Measurements from ENCODE around the gene FPR2.

The FPR2 gene

DNA sequence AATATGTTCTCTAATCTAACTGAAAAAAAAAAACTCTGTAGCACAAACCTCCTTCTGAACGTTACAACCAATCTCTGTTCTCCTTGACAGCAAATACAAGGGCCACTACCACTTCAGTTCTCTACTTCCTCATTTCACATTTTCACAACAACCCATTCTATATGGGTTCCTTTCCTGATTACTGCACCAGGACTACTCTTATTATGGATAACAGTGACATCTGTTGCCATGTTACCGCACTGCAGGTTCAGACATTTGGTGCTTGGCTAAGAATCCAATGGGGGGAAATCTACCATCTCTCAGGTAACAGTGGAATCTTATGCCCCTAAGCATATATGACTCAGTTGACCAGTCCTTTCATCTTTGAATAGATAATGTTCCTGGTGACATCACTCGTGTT, 22.4 kb downstream of the FPR2 start:
- no peak for DNase-seq (ENCODE audit: low read depth, low spot score)
- no peak for TF ChIP-seq POLR2AphosphoS5 (IDR thresholded peaks at IDR 0.05; ENCODE audit: borderline replicate concordance, low read depth, low read length)
- no peak for TF ChIP-seq FOXP2 (optimal IDR thresholded peaks at IDR 0.05; ENCODE audit: control extremely low read depth, extremely low read length, insufficient read depth)
- TF ChIP-seq EZH2 (IDR thresholded peaks at IDR 0.05), result no peak
- no peaks in the 10 kb centered on the region for H3K36me3 ChIP-seq (ENCODE audit: insufficient read depth, low read length)
- no peak overlapping the region for H3K4me3 ChIP-seq
- no peak overlapping the region for H3K9ac ChIP-seq (ENCODE audit: insufficient read length)
- no peaks in the 10 kb centered on the region for H3K9me3 ChIP-seq (ENCODE audit: low read depth, low read length)
- H3K27ac ChIP-seq, result no peak overlapping the region

DNA sequence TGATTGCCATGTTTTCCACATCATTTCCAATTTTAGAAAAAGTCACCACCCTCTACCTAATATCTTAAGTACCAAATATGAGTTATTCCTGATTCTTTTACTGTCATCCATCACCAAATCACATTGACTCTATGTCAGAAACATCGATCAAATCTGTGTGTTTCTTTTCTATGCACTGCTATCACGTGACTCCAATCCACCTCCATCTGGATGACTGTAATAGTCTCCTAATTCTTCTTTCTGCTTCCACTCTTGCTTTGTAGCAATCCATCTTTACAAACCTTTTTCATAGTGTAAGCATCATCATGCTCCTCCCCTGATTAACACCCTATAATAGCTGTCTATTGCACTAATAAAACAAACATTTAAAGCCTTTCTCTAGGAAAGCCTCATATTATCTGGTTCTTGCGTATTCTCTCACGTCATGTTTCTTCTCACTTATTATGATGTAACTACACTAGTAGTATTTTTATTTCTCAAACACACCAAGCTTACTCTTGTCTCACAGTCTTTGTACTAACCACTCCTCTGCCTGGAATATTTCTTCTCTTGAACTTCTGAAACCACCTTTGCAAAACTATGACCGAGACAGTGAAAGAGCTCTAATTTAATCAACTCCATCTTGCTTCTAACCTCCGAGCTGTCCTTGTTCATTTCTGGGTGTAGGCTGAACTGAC, 23.3 kb downstream of the FPR2 start:
- TF ChIP-seq EZH2 (IDR thresholded peaks at IDR 0.05), result no peak
- TF ChIP-seq FOXP2 (optimal IDR thresholded peaks at IDR 0.05; ENCODE audit: control extremely low read depth, extremely low read length, insufficient read depth), result no peak
- no peak for TF ChIP-seq POLR2AphosphoS5 (IDR thresholded peaks at IDR 0.05; ENCODE audit: borderline replicate concordance, low read depth, low read length)
- no peak overlapping the region for H3K9ac ChIP-seq (ENCODE audit: insufficient read length)
- no peak overlapping the region for H3K27ac ChIP-seq
- H3K4me3 ChIP-seq, result no peak overlapping the region
- DNase-seq (ENCODE audit: low read depth, low spot score), result no peak
- no peaks in the 10 kb centered on the region for H3K36me3 ChIP-seq (ENCODE audit: insufficient read depth, low read length)
- H3K9me3 ChIP-seq (ENCODE audit: low read depth, low read length), result no peaks in the 10 kb centered on the region

DNA sequence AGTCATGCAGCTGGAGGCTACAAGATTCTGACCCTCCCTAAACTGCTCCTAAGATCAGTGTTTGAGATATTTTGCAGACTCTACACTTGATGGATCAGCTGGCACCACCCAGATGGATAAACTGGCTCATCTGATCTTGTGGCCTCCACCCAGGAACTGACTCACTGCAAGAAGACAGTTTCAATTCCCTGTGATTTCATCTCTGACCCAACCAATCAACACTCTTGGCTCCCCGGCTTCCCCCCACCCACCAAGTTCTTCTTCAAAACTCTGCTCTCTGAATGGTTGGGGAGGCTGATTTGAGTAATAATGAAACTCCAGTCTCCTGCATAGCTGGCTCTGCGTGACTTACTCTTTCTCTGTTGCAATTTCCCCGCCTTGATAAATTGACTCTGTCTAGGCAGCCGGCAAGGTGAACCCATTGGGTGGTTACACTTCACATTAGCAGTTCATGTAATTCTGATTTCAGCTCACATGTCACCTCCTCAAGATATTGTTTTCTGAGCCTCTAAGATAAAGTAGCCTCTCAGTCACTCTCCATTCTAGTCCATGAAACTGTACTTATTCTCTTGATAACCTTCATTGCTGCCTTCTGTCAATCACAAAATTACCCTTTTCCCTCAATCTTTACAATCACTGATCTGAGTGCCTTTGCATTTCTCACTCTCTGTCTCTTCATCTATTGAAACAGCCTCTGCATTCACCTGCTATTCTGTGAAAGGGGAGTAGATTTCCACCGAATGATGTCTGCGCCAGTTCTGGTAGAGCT, 24.1 kb downstream of the FPR2 start:
- H3K9ac ChIP-seq (ENCODE audit: insufficient read length), result no peak overlapping the region
- no peak overlapping the region for H3K4me3 ChIP-seq
- no peaks in the 10 kb centered on the region for H3K9me3 ChIP-seq (ENCODE audit: low read depth, low read length)
- no peak for DNase-seq (ENCODE audit: low read depth, low spot score)
- no peak overlapping the region for H3K27ac ChIP-seq
- no peaks in the 10 kb centered on the region for H3K36me3 ChIP-seq (ENCODE audit: insufficient read depth, low read length)
- TF ChIP-seq EZH2 (IDR thresholded peaks at IDR 0.05), result no peak

DNA sequence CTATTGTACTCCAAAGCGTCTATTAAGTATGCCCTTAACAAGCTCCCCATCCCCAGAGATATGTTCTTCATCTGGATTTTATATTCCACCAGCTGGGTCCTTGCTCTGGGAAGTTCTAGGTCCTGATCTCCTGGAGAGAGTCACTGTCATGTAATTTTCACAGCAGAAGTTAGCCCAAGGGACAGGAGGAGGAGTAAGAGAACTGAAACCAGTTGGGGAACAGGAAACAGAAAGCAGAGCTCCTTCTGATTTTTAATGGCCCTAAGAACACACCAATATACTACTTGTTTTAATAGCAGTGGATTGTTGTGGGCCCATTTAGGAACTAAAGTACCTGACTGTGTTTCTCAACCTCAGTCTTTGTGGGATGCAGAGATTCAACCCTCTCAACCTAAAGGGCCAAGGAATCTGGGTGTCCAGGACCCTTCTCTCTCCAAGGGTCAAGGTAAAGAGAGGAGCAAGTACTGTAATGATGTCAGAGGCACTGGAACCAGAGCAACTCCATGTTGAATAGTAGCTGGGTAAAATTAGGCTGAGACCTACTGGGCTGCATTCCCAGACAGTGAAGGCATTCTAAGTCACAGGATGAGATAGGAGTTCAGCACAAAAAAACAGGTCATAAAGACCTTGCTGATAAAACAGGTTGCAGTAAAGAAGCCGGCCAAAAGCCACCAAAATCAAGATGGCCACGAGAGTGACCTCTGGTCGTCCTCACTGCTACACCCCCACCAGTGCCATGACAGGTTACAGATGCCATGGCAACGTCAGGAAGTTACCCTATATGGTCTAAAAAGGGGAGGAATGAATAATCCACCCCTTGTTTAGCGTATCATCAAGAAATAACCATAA, 25.9 kb downstream of the FPR2 start:
- Histone ChIP-seq H3K36me3 (ENCODE audit: insufficient read depth, low read length) (no peaks in the 10 kb centered on the region), H3K9me3 (ENCODE audit: low read depth, low read length) (no peaks in the 10 kb centered on the region), H3K9ac (ENCODE audit: insufficient read length) (no peak overlapping the region), H3K27ac (no peak overlapping the region), H3K4me3 (no peak overlapping the region)
- DNase-seq (ENCODE audit: low read depth, low spot score), result no peak
- TF ChIP-seq POLR2AphosphoS5 (IDR thresholded peaks at IDR 0.05; ENCODE audit: borderline replicate concordance, low read depth, low read length) (no peak), EZH2 (IDR thresholded peaks at IDR 0.05) (no peak), FOXP2 (optimal IDR thresholded peaks at IDR 0.05; ENCODE audit: control extremely low read depth, extremely low read length, insufficient read depth) (no peak)

DNA sequence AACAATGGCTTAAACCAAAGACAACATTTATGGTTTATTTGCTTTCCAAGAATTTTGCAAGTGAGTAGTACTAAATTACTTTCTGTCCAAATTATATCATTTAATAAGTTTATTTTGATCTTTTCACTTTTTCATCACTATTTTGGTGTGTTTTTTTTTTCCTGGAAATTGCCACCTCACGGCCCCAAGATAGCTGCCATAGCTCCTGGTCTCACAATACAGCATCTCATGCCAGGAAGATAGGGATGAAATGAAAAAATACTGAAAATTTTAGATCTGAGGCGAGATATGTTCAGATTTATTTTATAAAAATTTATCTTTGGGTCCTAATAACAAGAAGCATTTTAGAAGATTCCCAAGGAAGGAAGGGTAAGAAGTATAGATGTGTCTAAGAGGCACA, 27.0 kb downstream of the FPR2 start:
- Histone ChIP-seq H3K9me3 (ENCODE audit: low read depth, low read length) (no peaks in the 10 kb centered on the region), H3K4me3 (no peak overlapping the region), H3K9ac (ENCODE audit: insufficient read length) (no peak overlapping the region), H3K27ac (no peak overlapping the region), H3K36me3 (ENCODE audit: insufficient read depth, low read length) (no peaks in the 10 kb centered on the region)
- TF ChIP-seq POLR2AphosphoS5 (IDR thresholded peaks at IDR 0.05; ENCODE audit: borderline replicate concordance, low read depth, low read length), result no peak
- TF ChIP-seq FOXP2 (optimal IDR thresholded peaks at IDR 0.05; ENCODE audit: control extremely low read depth, extremely low read length, insufficient read depth), result no peak
- TF ChIP-seq EZH2 (IDR thresholded peaks at IDR 0.05), result no peak
- no peak for DNase-seq (ENCODE audit: low read depth, low spot score)

GRCh38 chr19:51789061-51789795, 28.2 kb downstream of the FPR2 start:
- H3K9ac ChIP-seq (ENCODE audit: insufficient read length), result no peak overlapping the region
- H3K27ac ChIP-seq, result no peak overlapping the region
- no peaks in the 10 kb centered on the region for H3K36me3 ChIP-seq (ENCODE audit: insufficient read depth, low read length)
- H3K9me3 ChIP-seq (ENCODE audit: low read depth, low read length), result no peaks in the 10 kb centered on the region
- H3K4me3 ChIP-seq, result no peak overlapping the region
- DNase-seq (ENCODE audit: low read depth, low spot score), result no peak
- TF ChIP-seq POLR2AphosphoS5 (IDR thresholded peaks at IDR 0.05; ENCODE audit: borderline replicate concordance, low read depth, low read length) (no peak), FOXP2 (optimal IDR thresholded peaks at IDR 0.05; ENCODE audit: control extremely low read depth, extremely low read length, insufficient read depth) (no peak), EZH2 (IDR thresholded peaks at IDR 0.05) (no peak)

DNA sequence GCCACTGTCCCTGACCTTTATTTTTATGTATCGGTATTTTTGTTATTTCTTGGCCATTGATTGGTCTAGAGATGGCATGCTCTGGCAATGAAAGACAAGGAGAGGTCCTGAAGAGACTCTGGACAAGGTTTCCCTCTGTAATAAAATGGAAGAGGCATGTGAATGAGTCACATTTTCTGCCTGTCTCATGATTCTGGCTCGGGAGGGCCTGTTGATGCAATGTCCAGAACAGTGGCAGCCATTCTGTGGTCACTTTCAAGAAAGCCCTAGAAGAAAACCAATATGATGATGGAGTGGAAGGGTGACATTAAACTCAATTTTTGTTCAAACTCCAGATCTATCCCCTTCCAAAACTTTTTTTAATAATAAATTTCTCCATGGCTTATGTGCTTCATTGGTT, 32.0 kb downstream of the FPR2 start:
- Histone ChIP-seq H3K36me3 (ENCODE audit: insufficient read depth, low read length) (no peaks in the 10 kb centered on the region), H3K9ac (ENCODE audit: insufficient read length) (no peak overlapping the region), H3K9me3 (ENCODE audit: low read depth, low read length) (no peaks in the 10 kb centered on the region), H3K27ac (no peak overlapping the region), H3K4me3 (no peak overlapping the region)
- DNase-seq (ENCODE audit: low read depth, low spot score), result no peak
- no peak for TF ChIP-seq FOXP2 (optimal IDR thresholded peaks at IDR 0.05; ENCODE audit: control extremely low read depth, extremely low read length, insufficient read depth)
- no peak for TF ChIP-seq POLR2AphosphoS5 (IDR thresholded peaks at IDR 0.05; ENCODE audit: borderline replicate concordance, low read depth, low read length)
- TF ChIP-seq EZH2 (IDR thresholded peaks at IDR 0.05), result no peak

DNA sequence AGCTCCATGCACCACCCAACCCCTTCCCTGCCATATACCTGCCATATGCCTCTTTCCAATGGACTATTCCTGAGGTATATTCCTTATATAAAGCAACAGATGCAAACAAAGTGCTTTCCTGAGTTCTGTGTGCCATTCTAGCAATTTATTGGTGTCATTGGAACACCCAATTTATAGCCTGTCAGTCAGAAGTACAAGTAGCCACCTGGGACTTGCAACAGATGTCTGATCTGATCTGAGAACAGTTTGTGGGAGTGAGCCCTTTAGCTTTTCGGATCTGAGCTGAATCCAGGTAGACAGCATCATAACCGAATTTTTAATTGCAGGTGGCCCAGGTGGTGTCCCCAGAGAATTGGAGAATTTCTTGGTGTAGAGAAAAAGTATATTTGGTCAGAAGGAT, 33.0 kb downstream of the FPR2 start:
- no peak for DNase-seq (ENCODE audit: low read depth, low spot score)
- H3K9me3 ChIP-seq (ENCODE audit: low read depth, low read length), result no peaks in the 10 kb centered on the region
- no peak overlapping the region for H3K27ac ChIP-seq
- H3K36me3 ChIP-seq (ENCODE audit: insufficient read depth, low read length), result no peaks in the 10 kb centered on the region
- no peak overlapping the region for H3K9ac ChIP-seq (ENCODE audit: insufficient read length)
- H3K4me3 ChIP-seq, result no peak overlapping the region
- TF ChIP-seq FOXP2 (optimal IDR thresholded peaks at IDR 0.05; ENCODE audit: control extremely low read depth, extremely low read length, insufficient read depth) (no peak), POLR2AphosphoS5 (IDR thresholded peaks at IDR 0.05; ENCODE audit: borderline replicate concordance, low read depth, low read length) (no peak), EZH2 (IDR thresholded peaks at IDR 0.05) (no peak)
